HEK293T (cell line): ENCODE data around the gene FAM107B.
"Not testable (repeated sequence)": the region's sequence is repeated elsewhere in the genome, so short reads cannot be mapped to it uniquely, and the experiment has no call there.

Source experiments
- CTCF ChIA-PET: fragments of 350-600 bp; formaldehyde crosslinking; extraction: SDS; loops from one replicate; lab custom pipeline; 2021; ENCODE audit warnings: antibody characterized with exemption, inconsistent platforms; lab: Yijun Ruan, JAX
- POLR2A ChIA-PET: fragments of 350-600 bp; formaldehyde crosslinking; extraction: SDS; loops from one replicate; lab custom pipeline; 2020; ENCODE audit warnings: antibody characterized with exemption, inconsistent platforms; lab: Yijun Ruan, JAX
- DNase-seq: peaks from one replicate; pipeline ENCODE4 v3.0.0; 2012; ENCODE audit warnings: mixed read lengths; ENCODE audit errors: extremely low spot score
- ARNT ChIP-seq: fragments of 450-650 bp; IDR thresholded peaks from 2 replicates; pipeline ENCODE4 v1.6.1; 2017; ENCODE audit warnings: mild to moderate bottlenecking
- BHLHE40 ChIP-seq: fragments of 450-650 bp; IDR thresholded peaks from 2 replicates; pipeline ENCODE4 v1.6.1; 2016; ENCODE audit warnings: mild to moderate bottlenecking, moderate library complexity, borderline replicate concordance
- CTBP1 ChIP-seq: fragments of 450-650 bp; IDR thresholded peaks from 2 replicates; pipeline ENCODE4 v1.6.1; 2016; ENCODE audit warnings: borderline replicate concordance
- ELF4 ChIP-seq: fragments of 450-650 bp; IDR thresholded peaks from 2 replicates; pipeline ENCODE4 v1.6.1; 2017; ENCODE audit warnings: antibody characterized with exemption
- FOXA1 ChIP-seq: fragments of 450-650 bp; IDR thresholded peaks from 2 replicates; pipeline ENCODE4 v1.6.1; 2016; ENCODE audit warnings: mild to moderate bottlenecking
- FOXK2 ChIP-seq: fragments of 450-650 bp; IDR thresholded peaks from 2 replicates; pipeline ENCODE4 v1.6.1; 2016; ENCODE audit warnings: mild to moderate bottlenecking
- FOXM1 ChIP-seq: fragments of 450-650 bp; IDR thresholded peaks from 2 replicates; pipeline ENCODE4 v1.6.1; 2017; ENCODE audit warnings: mild to moderate bottlenecking, borderline replicate concordance
- HDGF ChIP-seq: fragments of 450-650 bp; IDR thresholded peaks from 2 replicates; pipeline ENCODE4 v1.6.1; 2017; ENCODE audit warnings: antibody characterized with exemption, borderline replicate concordance
- L3MBTL2 ChIP-seq: fragments of 450-650 bp; conservative IDR thresholded peaks from 2 replicates; pipeline ENCODE4 v1.6.1; 2016; ENCODE audit warnings: mild to moderate bottlenecking
- LEF1 ChIP-seq: fragments of 450-650 bp; IDR thresholded peaks from 2 replicates; pipeline ENCODE4 v1.6.1; 2017; ENCODE audit warnings: mild to moderate bottlenecking, borderline replicate concordance
- NFRKB ChIP-seq: fragments of 450-650 bp; IDR thresholded peaks from 2 replicates; pipeline ENCODE4 v1.6.1; 2016; ENCODE audit warnings: mild to moderate bottlenecking, moderate library complexity
- PKNOX1 ChIP-seq: fragments of 450-650 bp; IDR thresholded peaks from 2 replicates; pipeline ENCODE4 v1.6.1; 2016
- SP1 ChIP-seq: fragments of 450-650 bp; IDR thresholded peaks from 2 replicates; pipeline ENCODE4 v1.6.1; 2017
- SUZ12 ChIP-seq: fragments of 450-650 bp; IDR thresholded peaks from 2 replicates; pipeline ENCODE4 v1.6.1; 2016; ENCODE audit warnings: mild to moderate bottlenecking
- TARDBP ChIP-seq: fragments of 450-650 bp; IDR thresholded peaks from 2 replicates; pipeline ENCODE4 v1.6.1; 2016
- ZNF384 ChIP-seq: fragments of 450-650 bp; IDR thresholded peaks from 2 replicates; pipeline ENCODE4 v1.6.1; 2016

Gene FAM107B

GRCh38 chr10:14712991-14713424 lies 61.7 kb downstream of the FAM107B start:
- TF ChIP-seq LEF1 (no peak), CTBP1 (no peak), SUZ12 (no peak), TARDBP (no peak), FOXA1 (no peak), PKNOX1 (no peak), ELF4 (no peak), ARNT (no peak), NFRKB (no peak), BHLHE40 (no peak), FOXM1 (no peak)
- ChIA-PET POLR2A (no interaction called here), CTCF (interaction anchor here (0.5 kb wide), 1 partner anchor 39 kb away, joined by 3 read pairs; no protein-coding TSS in a partner anchor)
- no peak for DNase-seq

GRCh38 chr10:14709344-14709743 lies 65.4 kb downstream of the FAM107B start:
- CTCF ChIA-PET, POLR2A ChIA-PET, DNase-seq: not testable (repeated sequence)

- no peak for DNase-seq
- CTCF ChIA-PET, result interaction anchor here (0.6 kb wide), 1 partner anchor 171 kb away, joined by 3 read pairs; no protein-coding TSS in a partner anchor
- POLR2A ChIA-PET, result no interaction called here
- TF ChIP-seq SP1 (no peak), FOXM1 (no peak), HDGF (no peak), ELF4 (no peak), BHLHE40 (no peak), TARDBP (no peak), CTBP1 (no peak), FOXK2 (no peak), ZNF384 (no peak), ARNT (no peak), SUZ12 (no peak), PKNOX1 (no peak), FOXA1 (no peak), LEF1 (no peak)
Observed at GRCh38 chr10:14707481-14707880, 67.2 kb downstream of the FAM107B start.

GRCh38 chr10:14705548-14706230 lies 69.0 kb downstream of the FAM107B start:
- DNase-seq, result no peak
- ChIA-PET POLR2A (no interaction called here), CTCF (interaction anchor here (0.6 kb wide), 1 partner anchor 25 kb away, joined by 3 read pairs; no protein-coding TSS in a partner anchor)
- no peak for TF ChIP-seq ZNF384
- TF ChIP-seq SUZ12, result no peak
- no peak for TF ChIP-seq L3MBTL2
- no peak for TF ChIP-seq HDGF
- TF ChIP-seq PKNOX1, result no peak
- TF ChIP-seq NFRKB, result no peak
- no peak for TF ChIP-seq ELF4
- no peak for TF ChIP-seq FOXM1
- no peak for TF ChIP-seq BHLHE40
- TF ChIP-seq CTBP1, result no peak
- TF ChIP-seq SP1, result no peak
- no peak for TF ChIP-seq TARDBP
- no peak for TF ChIP-seq FOXK2
- TF ChIP-seq FOXA1, result no peak
- no peak for TF ChIP-seq ARNT
- TF ChIP-seq LEF1, result no peak

- no peak for DNase-seq
- POLR2A ChIA-PET, result no interaction called here
- CTCF ChIA-PET, result no interaction called here
- TF ChIP-seq L3MBTL2 (no peak), LEF1 (no peak)
Observed at GRCh38 chr10:14703631-14704001, 71.1 kb downstream of the FAM107B start.

GRCh38 chr10:14701466-14701865 lies 73.2 kb downstream of the FAM107B start:
- ChIA-PET POLR2A (no interaction called here), CTCF (no interaction called here)
- DNase-seq, result no peak
- TF ChIP-seq PKNOX1, result no peak
- no peak for TF ChIP-seq LEF1
- TF ChIP-seq BHLHE40, result no peak
- no peak for TF ChIP-seq FOXA1
- TF ChIP-seq FOXM1, result no peak
- TF ChIP-seq SUZ12, result no peak
- TF ChIP-seq TARDBP, result no peak
- no peak for TF ChIP-seq ZNF384
- no peak for TF ChIP-seq L3MBTL2
- no peak for TF ChIP-seq SP1
- no peak for TF ChIP-seq ARNT
- no peak for TF ChIP-seq HDGF
- TF ChIP-seq ELF4, result no peak
- no peak for TF ChIP-seq FOXK2
- no peak for TF ChIP-seq CTBP1
